Thymus (tissue), 11 donors: ENCODE results near the gene PRR23B. TPM values are rescaled to one million over a fixed set of nuclear protein-coding genes. Genes with fewer than 3 reads are reported as not detected.
A peak's percentile ranks its signal among the peaks of the same experiment; 100 is the strongest.

Experiments used
- DNase-seq, 9 donors: peaks; one replicate each; pipeline ENCODE4 v3.0.0-alpha.2; 2013; ENCODE audit warnings: low spot score in 9 of 9, low read depth in 6 of 9, missing footprints in 1 of 9
- H3K27ac ChIP-seq, 2 donors: one replicate each; pipeline ENCODE4 v1.5.1; 2013; ENCODE audit warnings: control low read depth in 1 of 2, low read depth in 1 of 2, low read length in 1 of 2, mild to moderate bottlenecking in 1 of 2, moderate library complexity in 1 of 2
- H3K27me3 ChIP-seq, 2 donors: one replicate each; pipeline ENCODE4 v1.5.1; 2013; ENCODE audit warnings: low read length in 1 of 2; ENCODE audit not compliant: control insufficient read depth in 2 of 2, insufficient read depth in 1 of 2
- H3K36me3 ChIP-seq, 2 donors: one replicate each; pipeline ENCODE4 v1.5.1; 2013; ENCODE audit warnings: low read length in 1 of 2, mild to moderate bottlenecking in 1 of 2, moderate library complexity in 1 of 2; ENCODE audit not compliant: control insufficient read depth in 2 of 2, insufficient read depth in 2 of 2
- H3K4me1 ChIP-seq, 2 donors: one replicate each; pipeline ENCODE4 v1.5.1; 2013; ENCODE audit warnings: low read length in 2 of 2; ENCODE audit not compliant: control insufficient read depth in 2 of 2, insufficient read depth in 2 of 2
- H3K4me3 ChIP-seq, 2 donors: one replicate each; pipeline ENCODE4 v1.5.1; 2013; ENCODE audit warnings: low read length in 2 of 2, control low read depth in 1 of 2, mild to moderate bottlenecking in 1 of 2
- H3K9me3 ChIP-seq, 2 donors: one replicate each; pipeline ENCODE4 v1.5.1; 2013; ENCODE audit warnings: low read length in 1 of 2, mild to moderate bottlenecking in 1 of 2; ENCODE audit not compliant: control insufficient read depth in 2 of 2, insufficient read depth in 1 of 2
- WGBS: extraction: QIAGEN DNeasy Blood & Tissue Kit; methylation state at CpG from one replicate; pipeline ENCODE4 v1.1.7; 2013; 5-methylcytosine and 5-hydroxymethylcytosine counted together
- polyA plus RNA-seq: library from polyadenylated mRNA; stranded (reverse); fragments of 200-250 nt; gene quantifications from one replicate; pipeline ENCODE4 v1.2.3, GENCODE V29; 2013
- total RNA-seq: library from RNA; stranded (reverse); fragments of 120-200 nt; gene quantifications from one replicate; pipeline ENCODE4 v1.2.4, GENCODE V29; 2013
- donor health status: healthy.

The PRR23B gene
- total and polyA plus RNA-seq, 2 donors, result 0.02 TPM; not detected in 1

DNA sequence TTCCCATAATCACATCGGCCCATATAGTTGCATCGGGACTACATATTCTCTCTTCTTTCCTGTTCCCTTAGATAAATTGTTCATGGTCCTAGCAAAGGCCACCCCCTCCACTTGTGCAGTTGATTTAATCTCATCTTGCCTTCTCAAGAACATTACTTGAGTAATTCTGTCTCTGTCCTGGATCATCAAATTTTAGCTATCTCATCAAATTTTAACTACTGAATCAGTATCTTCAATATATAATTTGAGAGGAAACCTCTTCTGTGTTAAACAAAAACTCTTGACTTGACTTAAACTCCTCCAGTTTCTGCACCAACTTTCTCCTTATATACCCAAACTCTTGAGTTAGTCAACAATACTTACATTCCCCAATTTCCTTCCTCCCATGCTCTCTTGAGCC is 4.2 kb upstream of the PRR23B start:
- H3K9me3 ChIP-seq, result peaks cover 1 to 19% of the 10 kb centered on the region in 2 donors
- no peak overlapping the region for H3K4me3 ChIP-seq
- H3K27me3 ChIP-seq, result no peaks in the 10 kb centered on the region

DNA sequence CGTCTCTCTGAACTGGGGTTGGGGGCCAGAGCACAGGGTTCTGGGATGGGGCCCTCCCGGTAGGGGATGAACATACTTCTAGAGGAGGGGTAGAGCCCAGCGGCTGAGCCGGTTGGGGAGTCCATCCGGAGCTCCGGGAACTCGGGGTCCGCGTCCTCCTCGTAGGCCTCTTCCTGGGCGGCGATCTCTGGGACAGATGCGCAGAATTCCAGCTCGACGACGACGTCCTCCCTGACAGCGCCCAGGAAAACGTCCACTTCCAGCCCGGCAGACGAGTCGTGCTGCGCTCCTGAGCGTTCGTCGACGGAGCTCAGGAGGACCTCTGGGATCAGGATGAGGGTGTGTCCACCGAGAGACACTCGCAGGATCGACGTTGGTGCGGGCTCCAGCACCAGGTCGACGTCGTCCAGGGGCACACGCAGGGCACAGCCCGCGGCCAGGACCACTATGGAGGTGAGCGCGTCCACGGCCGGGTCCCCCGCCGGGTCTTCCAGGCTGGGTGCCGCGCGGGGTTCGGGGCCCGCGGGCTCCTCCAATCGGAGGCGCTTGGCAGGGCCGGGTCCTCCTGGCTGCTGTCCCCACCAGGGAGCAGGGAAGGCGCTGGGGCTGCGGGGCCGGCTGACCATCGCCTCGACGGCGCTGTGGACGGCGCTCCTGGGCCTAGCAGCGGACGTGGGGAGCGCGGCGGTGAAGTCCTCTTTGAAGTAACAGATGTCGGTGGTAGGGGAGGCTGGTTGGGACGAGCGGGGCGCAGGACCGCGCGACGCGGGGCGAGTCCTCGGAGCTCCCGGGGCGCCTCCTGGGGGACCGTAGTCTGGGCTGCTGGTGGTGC is 474 bp downstream of the PRR23B start:
- H3K4me3 ChIP-seq, result no peak overlapping the region
- peaks cover 1 to 20% of the 10 kb centered on the region in 2 donors for H3K9me3 ChIP-seq
- H3K27ac ChIP-seq, result no peak overlapping the region
- DNase-seq, result no peak
- H3K36me3 ChIP-seq, result no peaks in the 10 kb centered on the region
- no peaks in the 10 kb centered on the region for H3K4me1 ChIP-seq
- no peaks in the 10 kb centered on the region for H3K27me3 ChIP-seq
- whole genome bisulfite sequencing, result 73% methylated on average over 81 of the region's 81 CpGs

More for the DNA sequence above, 4.2 kb upstream of the PRR23B start:
- Histone ChIP-seq H3K27ac (no peak overlapping the region), H3K4me1 (no peaks in the 10 kb centered on the region), H3K36me3 (no peaks in the 10 kb centered on the region)
- WGBS, result 97% methylated on average over 2 of the region's 2 CpGs
- DNase-seq, result no peak

DNA sequence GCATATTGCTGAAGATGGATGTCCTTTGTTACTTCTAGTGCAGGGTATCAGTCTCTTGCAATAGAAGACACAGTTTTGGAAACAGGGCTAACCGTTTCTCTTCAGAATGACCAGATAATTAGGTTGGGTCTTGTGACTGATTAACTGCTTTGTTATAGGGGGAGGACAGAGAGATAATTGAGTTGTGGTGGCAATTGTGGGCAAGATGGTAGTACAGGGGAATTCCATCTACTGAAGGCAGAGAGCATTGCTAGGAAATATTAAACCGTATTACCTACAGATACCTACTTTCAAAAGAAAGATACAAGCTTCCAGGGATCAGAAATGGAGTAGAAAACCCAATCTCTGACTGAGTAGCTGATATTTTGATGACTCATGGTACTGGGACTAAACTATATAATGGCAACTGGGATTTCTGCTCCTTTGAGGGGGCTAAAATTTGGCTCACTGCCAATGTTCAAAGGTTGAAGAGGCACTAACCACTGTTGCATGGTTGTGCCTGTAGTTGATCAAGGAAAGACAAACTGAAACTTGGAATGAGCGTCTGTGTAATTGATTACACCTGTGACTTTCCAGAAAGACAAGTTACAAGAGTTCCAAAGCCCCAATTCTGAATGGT is 4.2 kb downstream of the PRR23B start:
- WGBS, result 88% methylated on average over 3 of the region's 3 CpGs
- Histone ChIP-seq H3K27ac (no peak overlapping the region), H3K4me3 (no peak overlapping the region), H3K36me3 (no peaks in the 10 kb centered on the region), H3K27me3 (no peaks in the 10 kb centered on the region), H3K9me3 (peaks cover 1 to 15% of the 10 kb centered on the region in 2 donors), H3K4me1 (no peaks in the 10 kb centered on the region)
- DNase-seq, result no peak

DNA sequence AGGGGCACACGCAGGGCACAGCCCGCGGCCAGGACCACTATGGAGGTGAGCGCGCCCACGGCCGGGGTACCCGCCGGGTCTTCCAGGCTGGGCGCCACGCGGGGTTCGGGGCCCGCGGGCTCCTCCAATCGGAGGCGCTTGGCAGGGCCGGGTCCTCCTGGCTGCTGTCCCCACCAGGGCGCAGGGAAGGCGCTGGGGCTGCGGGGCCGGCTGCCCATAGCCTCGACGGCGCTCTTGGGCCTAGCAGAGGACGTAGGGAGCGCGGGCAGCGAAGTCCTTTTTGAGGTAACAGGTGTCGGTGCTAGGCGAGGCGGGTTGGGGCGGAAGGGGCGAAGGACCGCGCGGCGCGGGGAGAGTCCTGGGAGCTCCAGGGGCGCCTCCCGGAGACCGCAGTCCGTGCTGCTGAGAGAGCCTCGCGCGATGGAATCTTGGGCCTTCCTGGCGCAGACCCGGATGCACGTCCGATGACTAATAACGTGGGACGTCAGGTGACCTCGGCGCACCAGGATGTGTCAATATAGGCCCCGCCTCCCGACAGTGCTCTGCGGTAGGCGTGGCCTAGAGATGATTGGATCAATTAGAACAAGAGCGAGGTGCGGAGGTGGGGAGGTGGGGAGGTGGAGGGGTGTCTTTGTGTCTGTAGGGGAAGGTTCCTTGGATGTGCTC is 14.5 kb downstream of the PRR23B start, which contains the start of gene PRR23A:
Gene PRR23A, minus strand, starts transcription at position 218 of the 666 bp plus-strand sequence. Its CDS starts 0 bp downstream, at position 218.
- peaks cover 0 to 14% of the 10 kb centered on the region in 2 donors for H3K9me3 ChIP-seq
- H3K36me3 ChIP-seq, result no peaks in the 10 kb centered on the region
- H3K27ac ChIP-seq, result peak within 1 kb of the TSS in 1 of 2 donors; percentile 18
- no peaks in the 10 kb centered on the region for H3K4me1 ChIP-seq
- H3K27me3 ChIP-seq, result no peaks in the 10 kb centered on the region
- DNase-seq, result no peak
- H3K4me3 ChIP-seq, result no peak within 1 kb of the TSS
- 77% methylated on average over 60 of the region's 60 CpGs for WGBS

DNA sequence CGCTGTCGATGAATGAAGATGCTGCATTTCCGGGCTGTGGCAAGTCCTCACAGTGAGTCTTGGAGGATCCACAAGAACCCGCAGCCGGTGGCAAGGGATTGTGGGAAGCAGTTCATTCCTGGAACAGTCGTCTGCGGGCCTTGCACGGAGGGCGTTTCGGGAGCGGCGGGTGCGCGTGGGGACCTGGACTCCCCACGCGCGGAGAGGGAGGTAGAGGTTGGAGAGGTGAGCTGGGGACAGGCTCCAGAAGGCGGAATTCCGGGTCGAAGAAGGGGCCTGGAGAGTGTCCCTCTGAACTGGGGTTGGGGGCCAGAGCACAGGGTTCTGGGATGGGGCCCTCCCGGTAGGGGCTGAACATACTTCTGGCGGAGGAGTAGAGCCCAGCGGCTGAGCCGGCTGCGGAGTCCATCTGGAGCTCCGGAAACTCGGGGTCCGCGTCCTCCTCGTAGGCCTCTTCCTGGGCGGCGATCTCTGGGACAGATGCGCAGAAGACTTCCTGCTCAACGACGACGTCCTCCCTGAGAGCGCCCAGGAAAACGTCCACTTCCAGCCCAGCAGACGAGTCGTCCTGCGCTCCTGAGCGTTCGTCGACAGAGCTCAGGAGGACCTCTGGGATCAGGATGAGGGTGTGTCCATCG is 15.3 kb downstream of the PRR23B start:
- H3K27me3 ChIP-seq, result no peaks in the 10 kb centered on the region
- H3K9me3 ChIP-seq, result peaks cover 0 to 14% of the 10 kb centered on the region in 2 donors
- no peak for DNase-seq
- WGBS, result 88% methylated on average over 45 of the region's 45 CpGs
- no peak overlapping the region for H3K4me3 ChIP-seq
- no peak overlapping the region for H3K27ac ChIP-seq
- H3K4me1 ChIP-seq, result no peaks in the 10 kb centered on the region
- H3K36me3 ChIP-seq, result no peaks in the 10 kb centered on the region

DNA sequence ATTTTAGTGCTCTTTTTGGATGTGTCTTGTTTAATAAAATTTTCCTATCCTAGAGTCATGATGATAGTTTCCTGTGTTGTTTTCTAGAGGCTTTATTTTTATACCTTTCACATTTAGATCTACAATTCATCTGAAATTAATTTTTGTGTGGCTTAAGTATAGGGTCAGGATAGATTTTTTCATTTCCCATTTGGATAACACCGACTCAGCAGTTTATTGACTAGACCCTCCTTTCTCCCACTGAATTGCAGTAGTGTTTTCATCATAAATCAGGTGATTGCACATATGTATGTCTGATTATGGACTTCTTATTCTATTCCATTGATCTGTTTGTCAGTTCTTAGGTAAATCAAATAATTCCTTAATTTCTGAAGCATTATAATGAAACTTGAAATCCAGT is 25.0 kb downstream of the PRR23B start:
- H3K27ac ChIP-seq, result no peak overlapping the region

DNA sequence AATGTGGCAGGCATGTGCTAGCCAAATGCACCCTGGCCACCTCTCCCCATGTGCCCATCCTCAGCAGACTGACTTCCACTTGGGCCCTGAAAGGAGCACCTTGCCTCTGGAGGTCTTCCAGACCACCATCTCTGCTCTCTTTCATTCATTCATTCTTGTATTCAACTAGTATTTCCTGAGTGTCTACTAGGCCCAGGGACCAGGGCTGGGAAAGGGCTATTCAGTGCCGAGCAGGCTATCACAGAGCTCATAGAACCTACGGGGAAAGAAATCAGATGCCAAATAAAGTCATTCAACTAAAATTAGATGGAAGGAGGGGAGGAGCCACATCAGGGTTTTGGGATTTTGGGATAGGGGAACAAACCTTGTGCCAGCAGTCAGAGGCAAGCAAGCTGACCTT is 33.5 kb downstream of the PRR23B start:
- Histone ChIP-seq H3K36me3 (no peaks in the 10 kb centered on the region), H3K4me1 (no peaks in the 10 kb centered on the region), H3K9me3 (no peaks in the 10 kb centered on the region), H3K27me3 (no peaks in the 10 kb centered on the region), H3K27ac (no peak overlapping the region), H3K4me3 (no peak overlapping the region)
- no peak for DNase-seq
- 96% methylated on average over 2 of the region's 2 CpGs for WGBS

More for the DNA sequence above, 25.0 kb downstream of the PRR23B start:
- Histone ChIP-seq H3K36me3 (no peaks in the 10 kb centered on the region), H3K4me3 (no peak overlapping the region), H3K4me1 (no peaks in the 10 kb centered on the region), H3K27me3 (no peaks in the 10 kb centered on the region), H3K9me3 (no peaks in the 10 kb centered on the region)
- no peak for DNase-seq
- WGBS, result 99% methylated on average over 1 of the region's 1 CpG

DNA sequence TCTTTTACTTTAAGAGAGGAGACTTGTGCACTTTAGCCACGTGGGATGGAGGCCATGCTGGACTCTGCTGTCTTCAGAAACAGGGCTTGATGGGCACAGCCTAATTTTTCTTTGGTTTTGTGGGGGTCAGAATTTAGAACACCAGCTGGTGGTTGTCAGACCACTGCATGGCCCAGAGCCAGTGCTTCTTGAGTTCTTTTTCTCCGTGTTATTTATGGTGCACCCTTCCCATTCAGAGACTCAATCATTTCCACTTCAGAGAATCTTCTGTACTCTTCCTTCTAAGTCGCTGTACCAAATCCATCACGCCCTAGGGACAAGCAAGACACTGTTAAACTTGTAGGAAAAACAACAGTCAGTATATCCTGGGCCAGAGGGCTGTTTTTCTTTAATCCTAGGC is 34.8 kb downstream of the PRR23B start:
- Histone ChIP-seq H3K27me3 (no peaks in the 10 kb centered on the region), H3K4me3 (no peak overlapping the region), H3K27ac (no peak overlapping the region), H3K36me3 (no peaks in the 10 kb centered on the region), H3K9me3 (no peaks in the 10 kb centered on the region), H3K4me1 (no peaks in the 10 kb centered on the region)
- no peak for DNase-seq
- 85% methylated on average over 4 of the region's 4 CpGs for WGBS
